Stimulated activated naive CD8-positive, alpha-beta T cell treated with anti-CD3 and anti-CD28 coated beads, Interleukin-15, amount 100 ng/mL, for 72 hours (primary cell): ENCODE measurements around the gene AKR1C1.
"Not testable (repeated sequence)": the region's sequence is repeated elsewhere in the genome, so short reads cannot be mapped to it uniquely, and the experiment has no call there.

Experiments used
- ATAC-seq: fragments of 150-1000 bp; cut with Tn5 transposase; 2 replicates; pipeline ENCODE4 v1.10.0; 2021; ENCODE audit warnings: mild to moderate bottlenecking, moderate library complexity
- DNase-seq, 2 donors: peaks; one replicate each; pipeline ENCODE4 v3.0.0; 2021 to 2022
- H3K27ac Mint-ChIP-seq, 2 donors: one replicate each; pipeline ENCODE4 v1.8.0; 2022; ENCODE audit warnings: mild to moderate bottlenecking in 2 of 2, mixed read lengths in 2 of 2, moderate library complexity in 2 of 2
- H3K27me3 Mint-ChIP-seq: one replicate; pipeline ENCODE4 v1.8.0; 2022; ENCODE audit warnings: mixed read lengths
- H3K4me1 Mint-ChIP-seq: one replicate; pipeline ENCODE4 v1.8.0; 2022; ENCODE audit warnings: mild to moderate bottlenecking, mixed read lengths
- H3K4me3 Mint-ChIP-seq, 2 donors: one replicate each; pipeline ENCODE4 v1.8.0; 2022; ENCODE audit warnings: mild to moderate bottlenecking in 2 of 2, mixed read lengths in 2 of 2, moderate library complexity in 1 of 2
- H3K9me3 Mint-ChIP-seq, 2 donors: one replicate each; pipeline ENCODE4 v1.8.0; 2022; ENCODE audit warnings: mixed read lengths in 2 of 2

The AKR1C1 gene

DNA sequence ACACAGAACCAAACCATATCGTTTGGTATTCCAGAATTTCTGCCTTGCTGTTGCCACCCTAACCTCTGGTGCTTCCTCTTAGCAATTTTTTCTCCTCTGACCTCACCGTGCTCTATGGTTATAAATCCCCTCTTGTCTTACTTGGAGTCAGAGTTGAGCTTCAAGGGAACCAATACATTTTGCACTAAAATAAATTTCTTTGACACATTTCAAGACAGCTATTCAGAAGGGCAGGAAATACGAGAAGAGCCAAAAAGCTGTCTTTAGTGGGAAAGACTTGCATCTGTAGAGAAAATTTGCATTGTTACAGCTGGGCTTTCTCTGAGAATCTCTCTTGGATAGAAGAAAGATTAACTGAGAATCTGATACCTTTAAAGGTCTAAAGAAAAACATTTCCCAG is 54.9 kb downstream of the AKR1C1 start:
- Mint-ChIP-seq H3K9me3 (no peaks in the 10 kb centered on the region), H3K27ac (no peak overlapping the region), H3K4me1 (no peaks in the 10 kb centered on the region), H3K27me3 (no peaks in the 10 kb centered on the region), H3K4me3 (no peak overlapping the region)
- ATAC-seq (no peak), DNase-seq (no peak)

DNA sequence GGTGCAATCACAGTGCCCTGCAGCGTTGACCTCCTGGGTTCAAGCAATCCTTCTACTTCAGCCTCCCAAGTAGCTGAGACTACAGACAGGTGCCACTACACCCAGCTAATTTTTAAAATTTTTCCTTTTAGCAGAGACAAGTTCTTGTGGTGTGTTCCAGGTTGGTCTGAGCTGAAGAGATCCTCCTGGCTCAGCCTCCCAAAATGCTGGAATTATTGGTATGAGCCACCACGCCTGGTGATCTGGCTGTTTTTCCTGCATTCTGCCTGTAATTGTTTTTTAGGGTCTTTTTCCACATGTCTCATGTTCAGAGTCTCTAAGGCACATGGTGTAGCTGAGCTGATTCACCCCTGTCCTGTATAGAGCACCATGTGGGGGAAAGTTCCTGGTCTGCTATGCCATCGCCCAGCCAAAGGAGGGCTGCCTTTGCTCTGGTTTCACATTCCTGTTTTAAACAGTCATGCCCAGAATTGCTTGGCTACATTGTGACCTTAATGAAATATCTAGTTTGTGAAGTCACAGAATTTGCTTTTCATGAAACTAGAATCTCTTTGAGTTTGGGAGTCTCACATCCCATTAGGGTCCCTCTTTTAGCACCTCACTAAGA is 55.6 kb downstream of the AKR1C1 start:
- not testable (repeated sequence) for H3K27me3 Mint-ChIP-seq, H3K4me1 Mint-ChIP-seq, H3K9me3 Mint-ChIP-seq, DNase-seq, H3K4me3 Mint-ChIP-seq, ATAC-seq, H3K27ac Mint-ChIP-seq

DNA sequence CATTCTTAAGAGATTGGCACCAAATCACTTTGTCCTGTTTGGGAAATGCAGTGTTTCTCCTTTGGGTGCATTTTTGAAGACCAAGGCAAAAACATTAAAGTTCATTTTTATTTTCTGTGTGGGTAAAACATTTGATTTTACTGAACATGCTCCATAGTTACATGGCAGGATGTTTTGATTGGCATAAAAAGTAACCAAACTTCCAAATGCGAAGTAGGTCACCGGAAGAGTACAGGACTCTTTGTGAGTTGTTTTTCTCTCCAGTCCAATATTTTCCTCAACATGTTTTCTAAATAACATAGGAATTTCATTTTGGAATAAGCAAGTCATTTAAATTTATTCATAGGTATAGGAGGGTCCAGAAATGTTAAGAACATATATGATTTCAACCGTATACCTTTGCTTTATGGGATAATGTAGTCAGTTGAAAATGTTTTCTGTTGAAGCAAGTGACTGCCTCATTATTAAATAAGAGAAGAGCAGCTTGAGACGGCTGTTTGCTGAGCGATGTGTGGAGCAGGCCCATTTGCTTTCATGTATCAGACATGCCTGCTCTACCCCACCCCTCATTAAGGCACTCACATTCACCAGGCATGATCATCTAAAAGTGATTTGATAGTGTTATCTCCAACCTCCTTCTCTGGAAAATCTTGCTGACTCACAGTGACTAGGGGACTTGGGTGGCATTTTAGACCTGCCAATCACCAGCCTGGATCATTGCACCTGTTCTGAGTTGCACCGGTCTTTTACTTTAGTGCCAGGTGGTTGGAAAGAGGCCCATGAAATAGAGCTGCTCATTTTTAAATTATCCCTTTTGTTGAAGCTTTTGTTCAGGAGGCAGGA is 56.8 kb downstream of the AKR1C1 start:
- not testable (repeated sequence) for H3K27me3 Mint-ChIP-seq, H3K4me3 Mint-ChIP-seq, DNase-seq, ATAC-seq, H3K4me1 Mint-ChIP-seq, H3K27ac Mint-ChIP-seq, H3K9me3 Mint-ChIP-seq

DNA sequence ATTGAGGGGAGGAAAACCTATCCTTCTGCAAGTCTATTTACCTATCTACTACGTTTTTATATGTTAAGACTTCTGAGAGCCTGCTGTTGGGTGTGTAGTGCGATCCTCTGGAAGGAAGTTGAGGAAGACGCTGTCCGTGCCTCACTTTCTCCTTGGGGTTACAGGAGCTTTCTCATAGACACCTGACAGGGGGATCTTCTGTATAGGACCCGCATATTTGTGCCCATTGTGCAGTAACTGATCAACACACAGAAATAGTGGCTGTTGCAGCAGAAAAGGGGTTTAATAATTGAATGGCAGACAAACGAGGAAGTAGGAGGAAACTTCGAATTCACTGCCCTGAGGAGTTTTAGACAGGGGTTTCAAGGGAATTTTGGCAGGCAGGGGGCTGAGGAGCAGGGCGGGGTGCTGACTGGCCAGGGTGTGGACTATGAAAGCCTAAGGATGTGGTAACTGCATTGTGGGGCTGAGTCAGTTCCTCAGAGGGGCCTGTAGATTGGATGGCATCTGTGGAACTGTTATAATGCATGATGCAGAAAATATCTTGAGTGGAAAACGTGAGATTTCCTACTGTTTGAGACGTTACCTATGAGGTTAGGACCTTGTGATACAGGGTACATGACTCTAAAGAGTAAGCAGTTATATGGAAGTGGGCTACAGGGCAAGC is 58.5 kb downstream of the AKR1C1 start:
- peak overlapping the region in 1 of 2 donors; percentile 19 for H3K27ac Mint-ChIP-seq

DNA sequence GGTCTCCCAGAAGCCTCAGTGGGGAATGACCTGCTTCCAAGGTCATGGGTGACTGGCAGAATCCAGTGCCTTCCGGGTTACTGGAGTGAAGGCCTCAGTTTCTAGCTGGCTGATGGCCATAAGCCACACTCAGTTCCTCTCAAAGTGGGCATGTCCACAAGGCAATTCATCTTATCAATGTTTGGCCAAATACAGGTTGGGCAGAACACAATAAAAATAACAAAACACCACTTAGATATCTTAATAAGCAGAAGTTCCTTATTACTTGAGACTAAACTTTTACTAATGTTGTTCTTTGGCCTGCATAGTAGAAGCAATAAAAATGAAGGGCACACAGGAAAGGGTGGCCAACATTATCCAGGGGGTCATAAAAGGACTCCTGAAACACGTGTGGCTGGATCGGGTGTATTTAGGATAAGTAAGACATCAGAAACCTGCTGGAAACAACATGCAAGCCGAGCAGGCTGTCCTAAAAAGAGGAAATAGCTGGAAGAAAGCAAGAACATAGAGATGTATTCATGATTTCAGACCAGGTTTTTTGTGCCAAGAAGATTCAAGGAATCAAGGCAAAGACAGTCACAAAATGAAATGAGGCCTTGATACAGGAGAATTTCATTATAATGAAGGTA is 60.1 kb downstream of the AKR1C1 start:
- Mint-ChIP-seq H3K4me3 (no peak overlapping the region), H3K27ac (no peak overlapping the region), H3K4me1 (no peaks in the 10 kb centered on the region), H3K27me3 (peaks cover 12% of the 10 kb centered on the region), H3K9me3 (no peaks in the 10 kb centered on the region)
- ATAC-seq = no peak
- DNase-seq = no peak

More for the DNA sequence above, 58.5 kb downstream of the AKR1C1 start:
- not testable (repeated sequence) for ATAC-seq, H3K4me1 Mint-ChIP-seq, H3K4me3 Mint-ChIP-seq, DNase-seq, H3K9me3 Mint-ChIP-seq
- H3K27me3 Mint-ChIP-seq = peaks cover 12% of the 10 kb centered on the region

DNA sequence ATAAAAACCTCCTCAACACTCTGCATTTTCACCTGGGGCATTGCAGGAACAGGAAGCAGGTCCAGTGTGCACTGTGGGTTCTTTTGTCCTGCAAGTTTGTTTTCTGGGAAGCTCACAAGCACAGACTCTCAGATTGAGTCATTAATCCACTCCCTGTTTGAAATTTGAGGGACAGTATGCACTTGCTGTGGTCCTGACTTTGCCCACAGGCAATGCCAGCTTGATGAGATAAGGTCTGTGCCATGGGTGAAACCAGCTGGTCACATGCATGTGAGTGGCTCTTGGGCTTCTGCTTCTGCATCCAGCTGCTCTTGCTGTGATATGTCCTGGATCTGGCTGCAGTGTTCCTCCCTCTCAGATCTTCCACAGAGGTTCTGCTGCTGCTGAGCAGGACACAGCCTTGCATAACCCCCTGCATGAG is 62.3 kb downstream of the AKR1C1 start:
- ATAC-seq, H3K4me3 Mint-ChIP-seq, DNase-seq, H3K4me1 Mint-ChIP-seq, H3K9me3 Mint-ChIP-seq, H3K27ac Mint-ChIP-seq: not testable (repeated sequence)
- H3K27me3 Mint-ChIP-seq = peaks cover 12% of the 10 kb centered on the region

DNA sequence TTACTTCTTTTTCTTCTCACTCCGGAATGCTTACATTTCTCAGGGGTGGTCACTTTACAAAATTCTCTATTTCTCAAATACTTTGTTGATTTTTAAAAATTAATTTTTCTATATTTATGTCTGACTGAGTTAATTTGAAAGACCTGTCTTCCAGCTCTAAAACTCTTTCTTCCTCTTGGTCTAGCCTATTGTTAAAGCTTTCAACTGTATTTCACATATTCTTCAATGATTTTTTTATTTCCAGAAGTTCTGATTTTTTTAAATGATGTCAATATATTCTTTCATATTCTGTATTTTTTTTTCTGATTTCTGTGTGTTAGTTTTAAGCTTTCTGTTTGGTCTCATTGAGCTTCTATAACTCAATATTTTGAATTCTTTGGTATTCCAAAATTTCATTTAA is 67.8 kb downstream of the AKR1C1 start:
- peaks cover 7% of the 10 kb centered on the region for H3K27me3 Mint-ChIP-seq
- H3K27ac Mint-ChIP-seq = no peak overlapping the region
- no peak overlapping the region for H3K4me3 Mint-ChIP-seq
- no peak for ATAC-seq
- no peaks in the 10 kb centered on the region for H3K4me1 Mint-ChIP-seq
- peaks cover 21 to 36% of the 10 kb centered on the region in 2 donors for H3K9me3 Mint-ChIP-seq
- no peak for DNase-seq

DNA sequence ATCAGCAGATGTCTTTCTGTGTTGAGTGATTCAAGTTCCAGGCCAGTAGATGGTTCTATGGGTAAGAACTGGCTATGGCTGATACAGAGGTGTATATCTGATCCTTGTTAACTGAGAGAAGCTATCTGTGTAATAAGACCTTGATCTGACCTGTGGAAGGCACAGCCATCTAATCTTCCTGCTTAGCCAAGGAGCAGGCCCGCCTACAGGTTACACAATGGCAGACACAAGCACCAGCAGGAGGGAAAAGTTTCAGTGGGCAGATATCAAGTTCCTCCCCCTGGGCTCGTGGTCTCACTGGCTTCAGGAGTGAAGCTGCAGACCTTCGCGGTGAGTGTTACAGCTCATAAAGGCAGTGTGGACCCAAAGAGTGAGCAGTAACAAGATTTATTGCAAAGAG is 68.4 kb downstream of the AKR1C1 start:
- not testable (repeated sequence) for H3K4me3 Mint-ChIP-seq, H3K27me3 Mint-ChIP-seq, ATAC-seq, H3K27ac Mint-ChIP-seq, DNase-seq, H3K4me1 Mint-ChIP-seq
- H3K9me3 Mint-ChIP-seq = peaks cover 21 to 36% of the 10 kb centered on the region in 2 donors

DNA sequence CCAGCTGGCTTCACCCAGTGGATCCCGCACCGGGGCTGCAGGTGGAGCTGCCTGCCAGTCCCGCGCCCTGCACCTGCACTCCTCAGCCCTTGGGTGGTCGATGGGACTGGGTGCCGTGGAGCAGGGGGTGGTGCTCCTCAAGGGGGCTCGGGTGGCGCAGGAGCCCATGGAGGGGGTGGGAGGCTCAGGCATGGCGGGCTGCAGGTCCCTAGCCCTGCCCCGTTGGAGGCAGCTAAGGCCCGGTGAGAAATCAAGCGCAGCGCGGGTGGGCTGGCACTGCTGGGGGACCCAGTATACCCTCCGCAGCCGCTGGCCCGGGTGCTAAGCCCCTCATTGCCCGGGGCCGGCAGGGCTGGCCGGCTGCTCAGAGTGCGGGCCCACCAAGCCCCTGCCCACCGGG is 69.2 kb downstream of the AKR1C1 start:
- ATAC-seq, H3K27me3 Mint-ChIP-seq, H3K27ac Mint-ChIP-seq, H3K4me1 Mint-ChIP-seq, H3K4me3 Mint-ChIP-seq, DNase-seq: not testable (repeated sequence)
- H3K9me3 Mint-ChIP-seq = peaks cover 21 to 36% of the 10 kb centered on the region in 2 donors
